RKO (cell line): ENCODE measurements around the gene CD200R1L.

Experiments used
- DNase-seq: peaks from one replicate; pipeline ENCODE4 v3.0.0-alpha.2; 2016; ENCODE audit warnings: low spot score

Gene CD200R1L

DNA sequence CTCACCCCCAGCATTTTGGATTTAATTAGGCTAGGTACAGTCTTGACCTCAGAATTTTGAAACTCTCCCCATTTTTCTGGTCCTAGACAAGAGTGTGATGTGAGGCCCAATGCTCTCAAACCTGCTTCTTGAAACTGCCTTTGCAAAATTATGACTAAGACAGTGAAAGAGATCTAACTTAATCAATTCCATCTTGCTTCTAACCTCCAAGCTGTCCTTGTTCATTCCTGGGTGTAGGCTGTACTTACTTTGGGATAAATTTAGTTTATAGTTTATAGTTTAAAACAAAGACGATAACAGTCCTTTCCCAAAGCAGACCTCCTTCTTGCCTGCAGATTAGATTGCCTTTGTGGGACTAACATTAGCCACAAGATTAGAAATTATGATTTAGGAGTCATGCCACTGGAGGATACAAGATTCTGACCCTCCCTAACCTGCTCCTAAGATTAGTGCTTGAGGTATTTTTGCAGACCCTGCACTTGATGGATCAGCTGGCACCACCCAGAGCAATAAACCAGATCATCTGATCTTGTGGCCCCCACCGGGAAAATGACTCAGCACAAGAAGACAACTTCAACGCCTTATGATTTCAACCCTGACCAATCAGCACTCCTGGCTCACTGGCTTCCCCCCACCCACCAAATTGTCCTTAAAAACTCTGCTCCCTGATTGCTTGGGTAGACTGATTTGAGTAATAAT, 59.6 kb downstream of the CD200R1L start:
- no peak for DNase-seq

DNA sequence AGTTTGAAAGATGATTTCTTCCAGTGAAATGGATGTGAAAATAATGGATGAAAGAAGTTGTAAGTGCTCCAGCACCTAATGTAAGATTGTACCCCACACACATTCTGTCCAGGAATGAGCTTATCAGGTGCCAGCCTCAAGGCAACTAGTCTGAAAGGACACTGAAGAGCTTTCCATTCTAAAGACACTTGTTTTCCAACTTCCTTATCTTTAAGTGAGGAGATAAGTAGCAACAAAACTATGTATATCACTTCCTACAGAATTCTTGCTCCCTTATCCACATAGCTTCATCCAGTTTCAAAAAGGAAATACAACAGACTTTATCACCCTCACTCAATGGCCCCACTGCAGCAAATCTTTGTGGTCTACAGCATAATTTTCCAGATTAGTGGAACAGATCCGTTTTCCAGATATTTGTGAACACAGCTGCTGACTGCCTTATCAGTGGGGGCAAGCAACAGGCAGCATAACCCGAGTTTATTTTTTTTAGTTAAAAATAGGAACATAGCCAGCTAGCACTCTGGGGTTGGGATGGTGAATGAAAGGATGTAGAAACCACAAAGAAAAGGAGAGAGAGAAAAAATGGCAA, 60.6 kb downstream of the CD200R1L start:
- no peak for DNase-seq

DNA sequence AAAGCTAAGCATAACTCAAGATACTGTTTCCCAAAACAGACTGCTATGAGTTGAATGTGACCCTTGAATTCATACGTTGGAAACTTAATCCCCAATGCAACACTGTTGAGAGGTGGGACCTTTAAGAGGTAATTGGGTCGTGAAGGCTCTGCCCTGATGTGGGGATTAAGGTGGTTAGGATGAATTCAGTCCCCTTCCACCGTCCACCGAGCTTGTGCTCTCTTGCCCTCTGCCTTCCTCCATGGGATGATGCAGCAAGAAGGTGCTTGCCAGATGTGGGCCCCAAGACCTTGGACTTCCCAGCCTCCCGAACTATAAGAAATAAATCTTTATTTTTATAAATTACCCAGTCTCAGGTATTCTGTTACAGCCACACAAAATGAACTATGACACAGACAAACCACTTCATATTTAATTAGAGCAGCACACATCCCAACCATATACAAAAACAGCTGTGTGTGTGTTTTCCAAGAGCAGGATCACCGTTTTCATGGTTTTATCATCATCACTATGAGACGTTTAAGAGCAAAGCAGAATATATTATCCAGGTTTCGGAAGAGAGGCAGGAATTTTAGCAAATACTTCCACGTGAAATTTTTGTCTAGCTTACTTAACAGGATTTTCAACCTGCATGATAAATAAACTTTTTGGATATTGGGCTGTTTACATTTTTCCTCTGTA, 61.2 kb downstream of the CD200R1L start:
- DNase-seq: no peak

DNA sequence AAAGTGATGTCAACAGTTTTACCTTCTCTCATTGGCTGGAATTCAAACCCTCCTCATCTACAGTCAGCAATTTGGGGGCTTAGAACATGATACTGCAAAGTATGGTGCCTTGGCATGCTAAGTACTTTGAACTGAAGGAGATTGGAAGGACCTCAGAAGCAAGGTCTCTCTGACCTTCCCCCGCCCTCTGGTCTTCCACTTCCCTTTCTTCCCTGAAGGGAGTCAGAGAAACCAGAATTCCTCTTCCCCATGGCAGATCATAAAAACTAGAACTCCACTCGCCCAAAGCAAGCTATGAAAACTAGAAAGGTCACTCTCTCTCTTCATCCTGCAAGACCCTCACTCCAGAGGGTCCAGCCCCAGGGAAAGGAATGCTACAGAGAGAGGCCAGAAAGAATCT, 64.2 kb downstream of the CD200R1L start:
- no peak for DNase-seq

DNA sequence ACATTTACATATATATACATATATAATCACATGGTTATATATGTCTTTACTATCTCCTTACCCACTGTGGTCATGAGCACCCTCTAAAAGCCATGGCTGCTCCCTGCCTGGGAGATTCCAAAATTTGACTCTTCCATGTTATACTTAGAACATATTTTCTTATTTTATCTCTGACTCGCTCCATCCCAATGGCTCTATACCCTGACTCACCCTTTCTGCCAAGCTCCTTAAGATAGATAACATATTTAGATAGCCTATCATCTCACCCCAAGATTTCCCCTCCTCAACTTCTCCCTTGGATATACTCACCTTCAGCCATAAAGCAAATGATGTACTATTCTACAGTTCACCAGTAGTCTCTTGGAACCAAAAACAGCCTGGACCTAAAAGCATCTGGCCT, 65.1 kb downstream of the CD200R1L start:
- DNase-seq: no peak

DNA sequence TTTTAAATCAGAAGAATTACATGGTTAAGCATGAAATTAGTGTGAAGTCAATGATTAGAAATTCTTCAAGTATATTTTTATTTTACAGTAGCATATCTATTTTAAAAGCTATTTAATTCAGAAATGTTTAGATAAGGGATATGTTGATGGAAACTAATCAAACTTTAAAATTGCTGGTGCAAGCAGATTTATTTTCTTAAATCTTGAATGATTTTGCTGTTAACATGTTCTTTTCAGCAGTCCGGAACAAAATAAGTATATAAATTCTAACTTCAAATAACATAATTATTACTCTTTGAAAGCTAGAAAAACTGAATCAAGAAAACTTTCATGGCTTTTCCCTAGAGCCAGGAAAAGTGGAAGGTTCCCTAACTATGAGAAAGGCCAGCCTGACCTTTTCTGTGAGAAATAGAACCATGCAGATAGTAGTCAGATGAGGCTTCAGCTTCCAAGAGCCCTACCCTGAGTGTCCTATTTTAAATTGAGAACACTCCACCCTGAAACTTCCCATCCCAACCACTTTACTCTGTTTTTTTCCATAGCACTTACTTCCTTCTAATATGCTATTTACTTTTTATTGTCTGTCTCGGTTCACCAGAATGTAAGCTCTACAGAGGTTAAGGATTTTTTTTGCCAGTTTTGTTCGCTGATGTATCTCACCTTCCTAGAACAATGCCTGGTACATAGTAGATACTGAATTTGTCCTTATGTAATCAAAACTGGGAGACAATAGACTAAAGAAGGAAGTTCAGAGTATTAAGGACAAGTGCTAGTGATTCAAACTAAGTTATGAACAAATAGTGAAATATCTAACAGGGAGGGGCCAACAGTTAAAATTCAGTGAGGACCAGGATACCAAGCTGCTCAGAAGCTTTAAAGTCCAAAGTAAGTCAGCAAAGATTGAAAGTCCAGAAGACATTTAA, 66.8 kb downstream of the CD200R1L start:
- no peak for DNase-seq

DNA sequence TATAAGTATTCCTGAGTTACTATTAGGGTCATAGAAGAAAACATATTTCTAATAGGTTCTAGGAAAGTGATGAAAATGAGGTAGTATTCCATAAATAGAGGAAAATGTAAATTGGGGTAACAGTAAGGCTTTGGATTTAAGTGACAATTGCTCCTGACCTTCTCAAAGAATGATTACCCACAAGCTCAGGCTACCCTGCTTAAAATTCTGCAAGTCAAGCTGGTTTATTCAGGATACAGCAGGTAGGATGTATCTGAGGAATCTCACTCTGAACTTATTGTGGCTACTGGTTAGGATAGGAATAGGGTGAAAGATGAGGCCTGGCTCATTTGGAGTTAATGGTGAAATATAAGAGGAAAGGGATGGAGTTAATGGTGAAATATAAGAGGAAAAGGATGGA, 67.7 kb downstream of the CD200R1L start:
- no peak for DNase-seq

DNA sequence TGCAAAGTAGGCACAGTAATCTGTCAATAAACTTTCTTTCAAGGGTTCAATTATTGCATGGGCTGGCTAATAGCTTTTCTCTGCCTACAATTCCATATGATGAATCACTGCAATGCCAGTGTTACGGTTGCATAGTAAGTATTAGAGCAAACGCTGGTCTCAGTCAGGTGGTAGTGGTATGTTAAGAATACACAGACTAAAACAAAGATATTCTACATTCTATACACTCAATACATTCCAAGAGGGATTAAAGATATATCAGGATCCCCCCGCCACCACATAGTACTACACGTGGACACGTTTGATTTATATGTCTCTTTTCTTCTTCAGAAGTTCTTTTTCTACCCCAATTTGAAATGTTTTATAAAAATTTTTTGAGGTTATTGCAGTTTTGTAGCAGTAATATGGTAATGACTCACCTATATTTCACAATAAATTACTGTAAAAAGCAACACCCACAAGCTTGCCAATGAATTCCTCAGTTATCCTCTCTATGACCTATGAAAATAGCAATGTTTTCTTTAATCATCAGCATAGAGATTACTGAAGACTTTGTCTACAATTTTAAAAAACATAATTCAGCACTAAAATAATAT, 68.2 kb downstream of the CD200R1L start:
- peak; percentile 32 for DNase-seq

DNA sequence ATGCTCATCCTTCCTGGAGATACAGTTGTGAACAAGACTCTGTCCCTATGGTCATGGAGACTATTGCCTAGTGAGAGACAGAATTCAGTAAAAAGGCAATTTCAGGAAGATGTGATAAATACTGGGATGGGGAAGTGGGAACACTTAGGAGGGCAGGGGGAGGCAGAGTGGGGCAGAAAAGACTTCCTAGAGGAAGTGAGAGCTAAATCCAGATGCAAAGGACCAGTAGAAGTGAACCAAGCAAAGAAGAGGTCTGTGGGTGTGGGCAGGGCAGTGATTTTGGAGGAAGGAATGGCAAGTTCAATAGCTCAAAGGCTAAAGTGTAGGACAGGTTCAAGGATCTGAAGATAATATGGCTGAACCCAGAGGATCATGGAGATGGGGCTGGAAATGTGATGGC, 68.9 kb downstream of the CD200R1L start:
- DNase-seq: no peak

DNA sequence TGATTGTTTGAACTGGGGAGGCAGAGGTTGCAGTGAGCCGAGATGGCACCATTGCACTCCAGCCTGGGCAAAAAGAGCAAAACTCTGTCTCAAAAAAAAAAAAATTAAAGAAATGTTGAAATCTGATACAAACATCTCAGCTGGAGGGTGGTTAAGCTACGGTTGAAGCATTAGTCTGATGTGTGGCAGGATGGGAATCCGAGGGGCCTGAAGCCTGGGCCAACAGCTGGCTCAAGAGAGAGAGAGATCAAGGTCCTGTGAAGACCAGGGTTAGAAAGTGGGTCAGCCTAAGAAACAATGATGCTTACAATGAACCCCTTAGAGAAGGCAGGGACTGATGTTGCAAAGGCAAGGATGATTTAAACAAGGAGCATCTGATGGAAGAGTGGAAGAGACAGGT, 69.8 kb downstream of the CD200R1L start:
- no peak for DNase-seq

DNA sequence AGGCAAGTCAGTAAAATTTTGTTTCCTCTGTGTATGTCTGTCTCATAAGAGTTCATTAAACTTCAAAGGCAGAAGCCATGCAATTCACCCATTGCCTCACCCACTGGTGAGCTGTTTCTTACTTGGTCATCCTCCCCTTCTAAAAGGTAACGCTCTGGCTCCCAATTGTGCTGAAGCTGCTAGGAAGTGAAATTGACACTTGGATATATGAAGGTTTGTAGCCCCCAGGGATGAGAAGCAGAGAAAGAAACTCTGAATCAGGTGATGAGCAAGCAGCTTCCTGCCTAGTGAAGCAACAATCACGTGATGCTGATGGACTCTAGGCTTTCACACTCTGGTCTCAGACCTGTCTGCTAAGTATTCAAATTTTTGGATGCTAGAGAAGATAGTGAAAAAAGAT, 70.7 kb downstream of the CD200R1L start:
- peak; percentile 25 for DNase-seq

DNA sequence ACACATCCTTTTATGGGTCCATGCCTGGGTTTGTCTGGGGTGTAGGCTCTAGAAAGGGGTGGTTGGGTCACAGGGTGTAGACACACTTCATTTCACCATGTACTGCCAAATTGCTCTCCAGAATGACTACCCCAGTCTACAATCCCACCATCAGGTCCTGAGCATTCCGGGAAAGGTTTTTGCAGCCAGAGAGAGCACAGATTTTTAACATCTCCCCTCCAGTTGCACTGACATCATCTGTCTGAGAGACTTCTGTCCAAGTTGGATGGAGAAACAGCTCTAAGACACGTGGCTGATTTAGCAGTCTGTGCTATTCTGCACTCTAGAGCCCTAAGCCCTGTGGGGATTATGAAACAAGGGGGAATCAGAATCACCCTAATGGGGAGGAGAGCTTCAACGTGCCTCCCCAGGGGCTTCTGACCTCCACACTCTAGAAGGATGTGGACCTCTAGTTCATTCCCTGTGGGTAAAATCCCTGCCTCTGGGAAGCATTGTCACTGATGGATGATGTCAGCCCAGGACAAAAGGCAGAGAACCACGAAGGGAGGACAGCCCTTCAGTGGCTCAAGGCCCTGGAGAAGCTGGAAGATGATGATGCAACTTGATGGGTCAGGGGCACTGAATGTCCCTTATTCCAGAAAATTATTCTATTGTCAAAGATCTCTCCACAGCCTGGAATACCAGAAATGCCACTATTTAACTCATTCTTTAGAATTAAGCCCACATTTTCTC, 71.5 kb downstream of the CD200R1L start:
- no peak for DNase-seq

DNA sequence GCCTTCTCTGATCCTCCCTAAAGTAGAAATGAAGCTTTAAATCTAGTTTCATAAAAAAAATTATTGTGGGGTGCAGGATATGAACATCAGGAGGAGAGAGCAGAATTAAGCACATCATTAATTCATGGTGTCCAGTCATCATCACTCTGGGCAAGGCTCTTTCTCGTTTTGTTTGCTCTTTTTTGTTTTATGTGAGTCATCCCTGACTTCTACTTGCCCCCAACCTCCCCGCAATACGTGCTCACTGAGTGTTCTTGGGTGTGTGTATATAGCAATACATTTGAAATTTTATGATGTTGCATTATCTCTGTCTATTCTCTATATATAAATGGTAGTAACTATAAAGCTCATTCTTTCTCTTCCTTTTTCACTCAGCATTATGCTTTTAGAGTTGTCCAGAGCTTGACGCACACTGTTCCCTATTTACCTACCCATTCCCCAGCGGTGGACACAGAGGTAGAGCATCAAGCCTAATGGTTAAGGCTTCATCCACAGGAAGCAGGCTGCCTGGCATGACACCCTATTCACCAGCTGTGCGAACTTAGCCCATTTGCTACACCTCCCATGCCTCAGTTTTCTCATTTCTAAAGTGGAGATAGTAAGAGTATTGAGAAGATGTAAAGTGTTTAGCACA, 72.3 kb downstream of the CD200R1L start:
- DNase-seq: peak; percentile 14

DNA sequence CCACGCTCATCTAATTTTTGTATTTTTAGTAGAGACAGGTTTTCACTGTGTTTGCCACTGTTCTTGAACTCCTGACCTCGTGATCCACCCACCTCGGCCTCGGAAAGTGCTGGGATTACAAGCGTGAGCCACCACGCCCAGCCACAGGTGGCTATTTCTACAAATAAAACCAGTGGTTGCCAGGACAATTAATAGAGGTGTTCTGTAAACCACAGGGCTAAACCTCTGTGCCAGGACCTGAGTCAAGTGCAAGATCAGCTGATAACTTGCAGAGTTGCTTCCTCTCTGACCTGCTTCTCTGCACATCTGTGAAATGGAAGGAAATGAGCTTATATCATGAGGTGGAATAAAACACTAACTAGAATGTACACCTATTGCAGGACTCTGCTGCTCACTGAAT, 72.8 kb downstream of the CD200R1L start:
- no peak for DNase-seq

DNA sequence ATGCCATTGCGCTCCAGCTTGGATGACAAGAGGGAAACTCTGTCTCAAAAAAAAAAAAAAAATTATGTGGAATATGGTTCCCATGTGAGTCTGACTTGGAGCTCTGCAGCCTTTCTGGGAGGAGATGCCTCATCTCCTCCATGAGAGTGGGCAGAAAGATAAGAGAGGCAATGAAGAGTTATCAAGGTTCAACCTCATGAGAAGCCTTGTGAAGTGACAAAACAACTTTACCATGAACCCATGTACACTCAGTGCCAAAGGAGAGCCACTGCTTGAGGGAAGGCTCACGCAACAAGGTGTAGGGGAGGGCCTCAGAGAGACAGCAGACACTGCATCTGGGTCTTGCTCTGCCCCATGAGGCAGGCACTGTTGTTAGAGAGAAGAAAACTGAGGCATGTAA, 75.7 kb downstream of the CD200R1L start:
- DNase-seq: no peak

DNA sequence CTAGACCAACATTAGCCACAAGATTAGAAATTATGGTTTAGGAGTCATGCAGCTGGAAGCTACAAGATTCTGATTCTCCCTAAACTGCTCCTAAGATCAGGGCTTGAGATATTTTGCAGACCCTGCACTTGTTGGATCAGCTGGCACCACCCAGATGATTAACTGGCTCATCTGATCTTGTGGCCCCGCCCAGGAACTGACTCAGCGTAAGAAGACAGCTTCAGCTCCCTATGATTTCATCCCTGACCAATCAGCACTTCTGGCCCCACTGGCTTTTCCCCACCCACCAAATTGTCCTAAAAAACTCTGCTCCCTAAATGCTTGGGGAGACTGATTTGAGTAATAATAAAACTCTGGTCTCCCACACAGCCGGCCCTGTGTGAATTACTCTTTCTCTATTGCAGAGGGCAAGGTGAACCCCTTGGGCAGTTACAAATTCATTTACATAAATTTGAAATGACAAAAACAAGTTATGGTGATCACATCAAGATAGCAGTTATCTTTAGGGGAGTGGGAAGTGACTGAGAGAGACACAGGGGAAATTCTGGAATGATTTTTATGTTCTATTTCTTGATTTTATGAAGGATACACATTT, 76.5 kb downstream of the CD200R1L start:
- peak; percentile 69 for DNase-seq

DNA sequence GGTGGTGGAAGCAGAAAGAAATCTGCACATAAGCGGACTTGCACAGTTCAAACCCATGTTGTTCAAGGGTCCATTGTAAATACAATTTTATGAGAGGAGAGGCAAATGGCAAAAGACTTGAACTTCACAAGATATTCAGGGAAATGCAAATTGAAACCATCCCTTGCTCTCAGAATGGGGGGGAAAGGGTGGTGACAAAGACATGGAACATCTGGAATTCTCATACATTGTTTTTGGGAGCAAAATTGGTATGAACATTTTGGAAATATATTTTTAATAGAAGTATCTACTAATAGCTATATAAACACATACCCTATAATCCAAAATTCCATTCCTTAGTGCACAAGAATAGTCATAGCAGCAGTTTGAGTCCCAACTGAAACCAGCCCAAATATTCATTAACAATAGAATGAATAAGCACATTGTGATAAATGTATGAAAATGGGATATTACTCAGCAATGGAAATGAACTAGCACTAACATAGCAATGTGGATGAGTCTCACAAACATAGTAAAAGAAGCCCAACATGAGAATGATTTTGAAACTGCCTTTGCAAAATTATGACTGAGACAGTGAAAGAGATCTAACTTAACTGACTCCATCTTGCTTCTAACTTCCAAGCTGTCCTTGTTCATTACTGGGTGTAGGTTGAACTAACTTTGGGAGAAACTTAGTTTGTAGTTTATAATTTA, 77.2 kb downstream of the CD200R1L start:
- peak; percentile 30 for DNase-seq

DNA sequence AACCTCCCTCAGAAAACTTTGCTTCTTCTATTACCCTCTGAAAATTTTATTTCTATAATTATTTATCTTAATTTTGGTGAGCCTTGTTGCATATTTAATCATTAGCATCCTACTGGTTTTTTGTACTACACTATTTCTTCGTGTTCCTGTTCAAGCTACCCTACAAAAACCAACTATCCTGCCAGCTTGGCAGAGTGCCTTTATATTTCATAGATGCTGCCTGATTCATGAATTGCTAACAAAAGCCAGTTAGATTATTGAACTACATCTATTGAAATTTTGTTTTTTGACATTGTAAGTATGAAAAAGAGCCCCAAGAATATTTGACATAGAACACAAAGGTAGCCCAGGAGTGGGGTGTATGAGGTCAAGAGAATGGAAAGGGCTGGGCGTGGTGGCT, 78.9 kb downstream of the CD200R1L start:
- DNase-seq: no peak

DNA sequence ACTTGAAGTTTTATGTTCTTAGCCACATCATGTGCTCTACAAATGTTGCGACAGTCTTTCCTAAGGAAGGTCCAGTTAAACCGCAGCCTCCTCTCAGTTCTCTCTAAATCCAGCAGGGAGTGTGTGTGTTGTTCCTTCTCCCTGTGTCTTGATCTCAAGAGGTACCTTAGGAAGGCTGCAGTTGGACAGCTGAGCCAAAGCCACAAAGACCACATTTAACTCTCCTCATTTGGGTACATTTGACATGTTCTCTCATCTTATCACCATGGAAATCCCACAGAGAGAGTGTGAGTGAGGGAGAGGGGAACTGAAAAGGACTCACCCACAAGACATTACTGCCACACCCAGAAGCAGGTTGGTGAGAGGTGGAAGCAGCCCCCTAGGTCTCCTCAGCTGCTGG, 79.5 kb downstream of the CD200R1L start:
- no peak for DNase-seq
